ENCODE measurements around the gene NLN.

NLN gene

DNA sequence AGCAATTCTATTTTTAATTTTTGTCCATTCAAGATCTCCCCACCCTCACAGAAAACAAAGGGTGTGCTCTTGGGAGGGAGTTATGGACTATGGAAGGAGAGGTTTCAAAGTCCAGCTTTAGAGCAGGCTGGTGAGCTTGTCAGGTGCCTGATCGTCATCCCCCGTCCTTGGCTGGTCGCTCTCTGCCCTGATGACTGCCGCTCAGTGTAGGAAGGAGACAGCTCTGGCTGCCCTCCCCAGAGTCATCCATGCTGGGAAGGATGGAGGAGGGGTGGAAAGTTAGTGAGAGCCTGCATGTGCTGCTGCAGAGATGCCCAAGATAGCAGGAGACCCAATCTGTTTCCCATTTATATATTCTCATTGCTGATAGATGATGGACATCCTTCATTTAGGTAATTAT lies 96.6 kb downstream of the NLN start:
- POLR2A ChIA-PET, result no interaction called here
- no peaks in the 10 kb centered on the region for H3K9me3 ChIP-seq (ENCODE audit: control insufficient read depth, insufficient read depth, low read depth, low read length)
- no peak overlapping the region for H3K4me3 ChIP-seq (ENCODE audit: low read depth, low read length)
- H3K4me1 ChIP-seq (ENCODE audit: control insufficient read depth, insufficient read depth, low read length), result no peaks in the 10 kb centered on the region
- no peak for TF ChIP-seq BCL11A (tag by site-specific recombination; IDR thresholded peaks at IDR 0.05; ENCODE audit: low read depth)
- TF ChIP-seq, protein P1, sequence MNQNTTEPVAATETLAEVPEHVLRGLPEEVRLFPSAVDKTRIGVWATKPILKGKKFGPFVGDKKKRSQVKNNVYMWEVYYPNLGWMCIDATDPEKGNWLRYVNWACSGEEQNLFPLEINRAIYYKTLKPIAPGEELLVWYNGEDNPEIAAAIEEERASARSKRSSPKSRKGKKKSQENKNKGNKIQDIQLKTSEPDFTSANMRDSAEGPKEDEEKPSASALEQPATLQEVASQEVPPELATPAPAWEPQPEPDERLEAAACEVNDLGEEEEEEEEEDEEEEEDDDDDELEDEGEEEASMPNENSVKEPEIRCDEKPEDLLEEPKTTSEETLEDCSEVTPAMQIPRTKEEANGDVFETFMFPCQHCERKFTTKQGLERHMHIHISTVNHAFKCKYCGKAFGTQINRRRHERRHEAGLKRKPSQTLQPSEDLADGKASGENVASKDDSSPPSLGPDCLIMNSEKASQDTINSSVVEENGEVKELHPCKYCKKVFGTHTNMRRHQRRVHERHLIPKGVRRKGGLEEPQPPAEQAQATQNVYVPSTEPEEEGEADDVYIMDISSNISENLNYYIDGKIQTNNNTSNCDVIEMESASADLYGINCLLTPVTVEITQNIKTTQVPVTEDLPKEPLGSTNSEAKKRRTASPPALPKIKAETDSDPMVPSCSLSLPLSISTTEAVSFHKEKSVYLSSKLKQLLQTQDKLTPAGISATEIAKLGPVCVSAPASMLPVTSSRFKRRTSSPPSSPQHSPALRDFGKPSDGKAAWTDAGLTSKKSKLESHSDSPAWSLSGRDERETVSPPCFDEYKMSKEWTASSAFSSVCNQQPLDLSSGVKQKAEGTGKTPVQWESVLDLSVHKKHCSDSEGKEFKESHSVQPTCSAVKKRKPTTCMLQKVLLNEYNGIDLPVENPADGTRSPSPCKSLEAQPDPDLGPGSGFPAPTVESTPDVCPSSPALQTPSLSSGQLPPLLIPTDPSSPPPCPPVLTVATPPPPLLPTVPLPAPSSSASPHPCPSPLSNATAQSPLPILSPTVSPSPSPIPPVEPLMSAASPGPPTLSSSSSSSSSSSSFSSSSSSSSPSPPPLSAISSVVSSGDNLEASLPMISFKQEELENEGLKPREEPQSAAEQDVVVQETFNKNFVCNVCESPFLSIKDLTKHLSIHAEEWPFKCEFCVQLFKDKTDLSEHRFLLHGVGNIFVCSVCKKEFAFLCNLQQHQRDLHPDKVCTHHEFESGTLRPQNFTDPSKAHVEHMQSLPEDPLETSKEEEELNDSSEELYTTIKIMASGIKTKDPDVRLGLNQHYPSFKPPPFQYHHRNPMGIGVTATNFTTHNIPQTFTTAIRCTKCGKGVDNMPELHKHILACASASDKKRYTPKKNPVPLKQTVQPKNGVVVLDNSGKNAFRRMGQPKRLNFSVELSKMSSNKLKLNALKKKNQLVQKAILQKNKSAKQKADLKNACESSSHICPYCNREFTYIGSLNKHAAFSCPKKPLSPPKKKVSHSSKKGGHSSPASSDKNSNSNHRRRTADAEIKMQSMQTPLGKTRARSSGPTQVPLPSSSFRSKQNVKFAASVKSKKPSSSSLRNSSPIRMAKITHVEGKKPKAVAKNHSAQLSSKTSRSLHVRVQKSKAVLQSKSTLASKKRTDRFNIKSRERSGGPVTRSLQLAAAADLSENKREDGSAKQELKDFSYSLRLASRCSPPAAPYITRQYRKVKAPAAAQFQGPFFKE (tag by site-specific recombination; IDR thresholded peaks at IDR 0.05; ENCODE audit: borderline replicate concordance), result no peak
- TF ChIP-seq ZNF76 (tag by site-specific recombination; IDR thresholded peaks at IDR 0.05; ENCODE audit: borderline replicate concordance, low read depth), result no peak
- no peak for TF ChIP-seq ZBTB20 (tag by site-specific recombination; IDR thresholded peaks at IDR 0.05)
- no peak for TF ChIP-seq AEBP2 (tag by site-specific recombination; IDR thresholded peaks at IDR 0.05; ENCODE audit: borderline replicate concordance)
- TF ChIP-seq ZNF248 (tag by site-specific recombination; IDR thresholded peaks at IDR 0.05), result no peak
- TF ChIP-seq TSHZ1 (tag by site-specific recombination; IDR thresholded peaks at IDR 0.05; ENCODE audit: borderline replicate concordance), result no peak
- TF ChIP-seq ZNF558 (tag by site-specific recombination; IDR thresholded peaks at IDR 0.05), result no peak
- no peak for TF ChIP-seq IKZF3 (tag by site-specific recombination; IDR thresholded peaks at IDR 0.05)
- TF ChIP-seq OSR2 (tag by site-specific recombination; IDR thresholded peaks at IDR 0.05), result no peak
- TF ChIP-seq ZNF747 (tag by site-specific recombination; IDR thresholded peaks at IDR 0.05), result no peak
- TF ChIP-seq SETDB1 (IDR thresholded peaks at IDR 0.05; ENCODE audit: insufficient read length, low read length), result no peak
- TF ChIP-seq ZBTB1 (tag by site-specific recombination; IDR thresholded peaks at IDR 0.05), result no peak
- TF ChIP-seq ZNF707 (tag by site-specific recombination; IDR thresholded peaks at IDR 0.05), result no peak
- TF ChIP-seq ZNF555 (tag by site-specific recombination; conservative IDR thresholded peaks at IDR 0.05), result no peak
- peaks cover 0 to 5% of the 10 kb centered on the region in 2 experiments; a peak in 1 of 3 replicates for H3K36me3 ChIP-seq (ENCODE audit: control insufficient read depth in 2 of 2, insufficient read depth in 1 of 2, low read length in 2 of 2)
- H3K27ac ChIP-seq (ENCODE audit: extremely low read depth, low read depth, low read length), result no peak overlapping the region
- CTCF ChIA-PET, result no interaction called here
